CD4-positive, alpha-beta T cell treated with Interleukin-1 beta for 1 hour (primary cell): ENCODE results near the gene NES.
A peak's percentile ranks its signal among the peaks of the same experiment; 100 is the strongest.

Experiments
- DNase-seq, 2 donors: peaks; one replicate each; pipeline ENCODE4 v3.0.0-alpha.2; 2020 to 2022

NES gene

DNA sequence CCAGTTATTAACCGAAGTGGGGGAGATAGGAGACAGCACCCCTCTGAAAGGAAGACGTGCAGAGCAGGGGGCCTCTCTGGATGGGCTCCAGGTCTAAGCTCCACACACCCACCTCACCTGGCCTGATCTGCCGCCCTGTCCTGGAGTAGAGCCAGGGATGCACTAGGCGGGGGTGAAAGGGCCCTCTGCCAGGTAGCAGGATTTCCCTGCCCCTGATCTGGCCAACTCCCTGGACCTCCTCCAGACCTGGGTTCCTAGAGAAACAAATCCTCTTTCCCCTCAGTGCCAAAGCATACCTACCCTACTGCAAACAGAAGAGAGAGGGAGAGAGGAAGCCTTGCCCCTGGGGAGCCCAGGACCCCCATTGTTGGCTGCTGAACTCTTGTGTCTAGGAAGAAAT lies 26.1 kb upstream of the NES start:
- DNase-seq = no peak

DNA sequence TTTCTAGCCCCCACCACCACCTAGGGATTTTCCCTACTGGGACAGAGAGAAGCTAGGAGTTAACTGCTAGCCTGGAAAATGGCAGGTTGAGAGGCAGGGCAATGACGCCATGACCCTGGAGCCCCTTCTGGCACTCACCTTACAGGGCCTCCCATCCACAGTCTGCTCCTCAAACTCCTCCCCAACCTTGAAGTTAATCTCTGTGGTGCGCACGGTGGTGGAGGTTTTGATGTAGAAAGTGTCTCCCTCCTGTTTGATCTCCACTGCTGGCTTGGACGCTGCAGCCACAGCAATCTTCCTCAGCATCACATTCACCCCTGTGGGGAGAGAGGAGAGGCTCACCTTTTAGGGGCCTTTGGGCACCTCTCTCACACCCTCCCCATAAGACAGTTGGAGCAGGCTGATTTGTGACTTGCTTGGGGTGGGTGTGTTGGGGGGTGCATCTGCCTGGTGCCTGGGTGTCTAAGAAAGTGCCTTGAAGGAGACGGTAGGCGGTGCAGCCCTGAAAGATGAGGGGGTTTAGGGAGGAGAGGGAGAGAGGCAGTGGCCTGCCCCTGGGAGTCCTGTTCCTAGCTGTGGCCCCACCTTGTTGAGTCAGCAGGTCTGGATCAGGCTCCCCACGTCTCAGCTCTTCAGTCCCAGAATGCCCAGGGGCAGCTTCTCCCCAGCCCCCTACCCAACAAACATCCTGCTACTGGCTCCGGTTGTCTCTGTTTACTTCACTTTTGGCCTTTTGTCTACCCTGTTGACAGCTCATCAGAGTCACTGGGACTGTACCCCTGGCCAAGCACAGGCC lies 23.7 kb upstream of the NES start:
- no peak for DNase-seq

DNA sequence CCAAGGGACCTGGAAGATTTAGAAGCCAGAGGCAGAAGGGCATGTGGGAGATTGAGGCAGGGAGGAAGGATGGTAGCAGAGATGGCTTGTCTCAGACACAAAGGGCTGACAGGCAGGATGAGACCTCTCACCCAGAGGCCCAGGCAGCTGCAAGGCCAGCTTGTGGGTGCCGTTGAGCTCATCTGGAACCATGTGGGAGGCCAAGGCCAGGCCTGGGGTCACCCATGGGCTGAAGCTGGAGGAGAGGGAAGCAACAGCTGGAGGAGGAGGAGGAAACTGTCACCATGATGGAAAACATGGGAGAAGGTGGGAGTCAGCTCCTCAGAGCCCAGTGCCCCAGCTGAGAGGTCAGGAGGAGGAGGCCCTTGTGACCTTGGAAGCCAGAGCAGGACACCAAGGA lies 21.8 kb upstream of the NES start:
- DNase-seq = no peak

DNA sequence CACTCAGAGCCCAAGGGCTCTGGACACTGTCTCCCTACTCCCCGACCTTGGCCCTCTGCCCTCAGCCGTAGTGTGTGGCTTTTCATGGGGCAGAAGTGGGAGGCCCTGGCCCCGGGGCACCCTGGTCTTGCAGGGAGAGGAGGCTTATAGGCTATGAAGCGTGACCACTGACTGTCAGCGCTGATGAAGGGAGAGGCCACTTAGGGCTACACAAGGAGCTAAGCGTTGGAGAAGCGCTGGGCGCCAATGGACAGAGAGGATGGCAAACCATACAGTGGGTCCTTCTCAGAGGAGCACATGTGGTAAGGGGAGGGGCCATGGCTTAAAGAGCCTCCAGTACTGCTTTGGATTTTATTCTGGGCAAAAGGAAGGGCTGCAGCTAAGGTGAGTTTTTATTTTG lies 20.3 kb upstream of the NES start:
- DNase-seq = no peak

DNA sequence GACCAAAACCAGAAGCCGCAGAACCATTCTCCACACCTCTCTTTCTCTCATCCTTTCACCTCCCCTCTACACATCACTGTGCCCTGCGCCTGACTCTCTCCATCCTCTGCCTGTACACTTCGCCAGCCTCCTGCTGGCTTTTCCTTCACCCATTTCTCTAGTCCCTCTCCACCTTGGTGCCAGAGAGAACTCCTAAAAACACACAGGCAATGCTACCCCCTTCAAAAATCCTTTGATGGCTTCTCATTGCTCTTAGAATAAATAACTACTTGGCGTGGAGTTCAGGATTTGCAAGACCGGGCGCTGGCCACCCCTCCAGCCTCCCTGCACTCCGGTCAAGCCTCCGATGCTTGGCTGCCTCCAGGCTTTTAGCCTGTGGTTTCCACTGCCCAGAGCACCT lies 19.5 kb upstream of the NES start:
- DNase-seq = no peak

DNA sequence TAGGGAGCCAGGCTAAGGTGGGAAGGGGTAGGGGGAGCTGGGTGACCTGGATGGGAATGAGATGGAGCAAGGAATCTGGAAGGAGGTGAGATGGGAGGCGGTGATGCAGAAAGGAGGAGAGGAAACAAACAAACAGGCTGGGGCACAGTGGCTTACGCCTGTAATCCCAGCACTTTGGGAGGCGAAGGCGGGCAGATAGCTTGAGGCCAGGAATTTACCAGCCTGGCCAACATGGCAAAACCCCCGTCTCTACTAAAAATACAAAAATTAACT lies 17.4 kb upstream of the NES start:
- no peak for DNase-seq

DNA sequence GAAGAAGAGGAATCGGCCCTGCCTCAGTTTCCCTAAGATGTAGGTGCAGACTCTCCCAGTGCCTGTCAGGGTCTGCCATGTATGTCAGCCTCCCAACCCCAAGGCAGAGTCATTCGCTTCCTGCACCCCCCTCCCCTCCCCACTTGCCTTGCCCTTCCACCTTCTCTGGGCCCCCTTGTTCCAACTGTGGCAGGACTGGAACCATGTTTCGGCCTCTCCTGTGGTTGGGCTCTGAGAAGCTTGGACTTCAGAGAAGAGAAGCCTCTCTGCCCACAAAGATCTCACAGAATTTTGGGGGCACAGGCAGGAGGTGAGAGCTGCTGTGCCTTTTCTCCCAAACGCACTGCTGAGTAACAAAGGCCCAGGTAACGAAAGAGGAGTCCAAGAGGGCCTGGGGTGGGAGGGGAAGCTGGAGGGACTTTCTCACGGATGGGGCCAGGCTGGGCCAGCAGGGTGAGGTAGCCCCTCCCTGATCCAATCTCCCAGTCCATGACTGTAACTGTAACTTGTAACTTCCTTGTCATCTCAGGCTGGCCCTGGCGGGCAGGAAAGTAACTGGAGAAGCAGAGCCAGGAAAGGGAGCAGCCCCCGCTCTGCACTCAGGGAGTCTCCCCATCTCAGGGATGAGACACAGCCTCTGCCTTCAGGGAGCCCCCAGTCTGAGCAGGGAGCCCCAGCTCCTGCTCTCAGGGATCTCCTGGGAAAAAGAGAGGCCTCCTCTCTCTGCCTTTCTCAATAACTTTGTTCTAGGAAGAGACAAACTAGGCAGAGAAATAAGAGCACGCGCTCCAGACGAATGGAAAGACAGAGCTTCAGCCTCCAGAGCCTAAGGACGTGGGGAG lies 16.9 kb upstream of the NES start:
- DNase-seq = no peak

DNA sequence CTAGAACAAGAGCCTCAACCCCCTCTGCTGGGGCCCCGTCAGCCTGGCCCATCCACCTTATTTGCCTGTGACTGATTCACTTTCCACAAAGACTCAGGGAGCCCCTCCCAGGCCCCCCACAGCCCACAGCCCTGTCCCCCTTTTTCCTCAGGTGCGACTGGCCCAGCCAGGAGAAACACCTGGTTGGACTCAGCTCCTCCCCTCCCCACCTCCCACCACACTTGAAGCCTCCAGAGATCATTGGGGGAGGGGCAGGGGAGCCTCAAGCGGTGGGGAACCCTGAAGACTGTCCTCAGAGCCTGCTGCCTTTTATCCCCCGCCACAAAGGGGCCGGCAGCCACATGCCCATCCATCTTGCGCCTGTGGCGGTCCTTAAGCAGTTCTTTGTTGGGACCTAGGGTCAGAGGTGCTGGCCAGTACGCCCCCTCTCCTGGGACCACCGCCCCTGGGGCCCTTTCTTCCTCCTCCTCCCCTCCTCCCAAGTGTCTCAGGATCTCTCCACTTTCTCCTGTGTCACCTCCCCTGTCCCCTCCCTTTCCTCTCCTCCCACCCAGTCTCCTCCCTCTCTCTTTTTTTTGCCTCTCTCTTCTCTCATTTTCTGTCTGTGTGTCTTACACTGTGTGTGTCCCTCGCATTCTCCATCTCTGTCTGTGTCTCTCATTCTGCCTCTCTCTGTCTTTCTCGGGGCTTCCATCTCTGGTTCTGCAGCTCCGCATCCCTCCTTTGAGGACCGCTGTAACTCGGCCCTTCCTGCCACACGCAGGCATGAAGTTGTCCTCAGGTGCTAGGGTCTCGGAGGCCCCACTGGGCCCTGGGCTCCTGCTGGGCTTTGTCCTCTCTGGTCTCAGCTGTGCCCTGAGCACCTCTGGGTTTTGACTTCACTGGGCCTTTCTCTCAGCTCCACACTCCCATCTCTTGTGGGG lies 16.0 kb upstream of the NES start:
- peak; percentile 21 to 27 for DNase-seq

DNA sequence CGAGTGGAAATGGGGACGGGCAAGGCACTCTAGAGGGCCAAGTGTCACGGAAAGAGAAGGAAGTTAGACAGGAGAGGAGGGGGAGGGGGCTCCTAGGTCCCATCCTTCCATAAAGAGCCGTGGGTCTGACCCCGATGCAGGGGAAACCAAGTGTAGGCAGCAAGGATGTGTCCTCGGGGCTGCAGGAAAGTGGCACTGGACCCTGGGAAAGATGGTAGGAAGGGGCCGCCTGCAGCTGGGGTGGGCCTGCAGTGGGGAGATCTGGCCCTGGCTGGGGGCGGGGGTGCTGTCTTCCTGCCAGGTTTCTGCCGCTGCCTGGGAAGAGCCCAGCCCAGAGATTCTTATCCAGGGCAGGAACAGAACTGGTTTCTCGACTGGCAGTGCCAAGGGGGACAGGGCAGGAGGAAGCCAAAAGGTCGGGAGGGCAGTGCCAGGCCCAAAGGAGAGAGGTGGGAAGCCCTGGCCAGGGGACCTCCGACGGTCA lies 15.3 kb upstream of the NES start:
- no peak for DNase-seq

DNA sequence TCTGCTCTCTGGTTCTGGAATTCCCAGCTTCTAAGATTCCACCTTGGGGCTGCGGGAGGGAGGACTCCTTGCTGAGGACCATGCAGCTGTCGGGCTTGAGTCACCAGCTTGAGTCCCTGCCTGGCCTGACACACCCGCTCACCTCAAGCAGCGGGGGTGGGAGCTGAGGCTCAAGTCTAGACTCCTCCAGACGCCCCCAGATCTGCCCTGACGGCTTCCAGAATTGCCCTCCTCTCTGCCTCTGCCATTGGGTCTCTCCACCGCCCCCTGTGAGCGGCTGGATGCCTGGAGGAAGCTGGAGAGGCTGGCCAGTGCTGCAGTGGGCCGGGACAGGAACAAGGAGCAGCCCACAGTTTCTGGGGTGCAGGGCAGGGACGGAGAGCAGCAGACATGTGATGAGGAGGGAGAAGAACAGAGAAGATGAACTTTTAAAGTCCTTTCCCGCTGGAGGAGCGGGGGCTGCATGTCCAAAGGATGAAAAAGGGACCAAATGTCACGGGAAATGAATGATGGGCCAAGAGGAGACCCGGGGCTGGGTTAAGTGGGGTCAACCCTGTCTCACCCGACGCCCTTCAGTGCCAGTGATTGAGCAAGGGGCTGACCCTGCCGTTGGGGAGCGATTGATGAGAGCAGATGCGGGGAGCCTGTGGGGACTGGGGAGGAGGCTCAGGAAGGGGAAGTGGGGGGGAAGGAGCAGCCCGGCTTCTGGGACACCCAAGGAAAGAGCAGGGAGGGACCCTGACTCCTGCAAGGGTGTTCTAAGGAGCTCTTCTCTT lies 14.6 kb upstream of the NES start:
- DNase-seq = no peak

DNA sequence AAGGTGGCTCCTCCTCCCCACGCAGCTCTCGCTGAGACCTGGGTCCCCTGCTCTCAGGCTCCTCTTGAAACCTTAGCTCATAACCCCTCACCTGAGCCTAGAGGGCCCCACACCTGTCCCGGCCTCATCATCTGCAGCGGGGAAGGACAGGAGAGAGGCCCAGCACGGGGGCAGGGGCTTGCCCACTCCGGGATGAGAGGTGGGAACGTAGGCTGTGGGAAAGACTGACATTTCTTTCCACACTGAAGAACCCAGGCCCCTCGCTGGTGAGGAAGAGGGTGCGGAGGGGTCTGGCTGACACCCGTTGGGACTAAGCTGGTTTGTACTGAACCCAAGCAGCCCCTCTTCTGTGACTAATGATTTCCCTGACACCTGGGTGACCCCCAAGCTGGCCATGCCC lies 14.0 kb upstream of the NES start:
- DNase-seq = no peak

DNA sequence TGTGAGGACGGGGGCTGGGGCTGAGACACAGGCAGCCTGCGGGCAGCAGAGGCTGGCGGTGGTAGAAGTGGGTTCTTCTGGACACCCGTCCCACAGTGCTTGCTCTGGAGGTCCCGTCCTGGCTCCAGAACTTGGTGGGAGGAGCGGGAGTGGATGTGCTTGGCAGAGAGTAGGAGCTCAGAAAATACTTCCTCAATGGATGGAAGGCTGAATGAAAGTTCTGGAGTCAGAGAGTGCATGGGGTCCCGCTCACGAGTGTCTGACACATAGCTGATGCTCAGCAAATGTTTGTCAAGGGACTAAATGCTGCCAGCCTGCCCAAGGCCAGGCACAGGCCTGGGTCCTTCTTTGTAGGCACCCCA lies 13.4 kb upstream of the NES start:
- no peak for DNase-seq

DNA sequence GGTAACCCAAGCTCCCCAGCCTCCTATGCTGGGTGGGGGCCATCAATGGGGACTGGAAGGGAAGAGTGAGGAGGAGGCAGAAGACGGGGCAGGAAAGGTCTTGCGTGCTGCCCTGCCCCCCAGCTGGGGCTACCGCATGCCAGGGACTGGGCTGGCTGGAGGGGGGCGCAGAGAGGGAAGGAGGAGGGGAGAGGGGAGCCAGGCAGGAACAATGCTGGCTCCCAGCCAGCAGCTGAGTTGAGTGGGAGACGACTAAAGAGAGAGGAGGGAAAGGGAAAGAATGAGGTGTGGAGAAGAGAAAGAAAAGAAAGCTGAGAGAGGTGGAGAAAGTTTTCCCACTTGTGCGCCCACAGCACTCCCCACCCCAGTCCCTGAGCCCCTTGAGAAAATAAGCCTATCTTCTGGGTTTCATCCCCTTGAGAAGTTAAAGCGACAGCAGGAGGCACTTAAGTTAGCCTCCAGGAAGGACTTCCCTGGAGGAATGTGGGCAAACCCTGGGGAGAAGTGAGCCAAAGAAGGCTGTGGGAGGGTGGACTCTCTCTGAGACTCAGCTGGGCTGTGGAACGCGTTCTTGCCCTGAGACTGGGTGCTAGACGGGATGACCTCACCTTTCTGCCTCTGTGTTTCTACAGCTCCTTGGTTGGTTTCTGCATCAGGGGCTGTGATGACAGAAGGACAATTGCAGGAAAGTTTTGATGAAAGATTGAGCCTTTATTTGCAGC lies 12.9 kb upstream of the NES start:
- no peak for DNase-seq

DNA sequence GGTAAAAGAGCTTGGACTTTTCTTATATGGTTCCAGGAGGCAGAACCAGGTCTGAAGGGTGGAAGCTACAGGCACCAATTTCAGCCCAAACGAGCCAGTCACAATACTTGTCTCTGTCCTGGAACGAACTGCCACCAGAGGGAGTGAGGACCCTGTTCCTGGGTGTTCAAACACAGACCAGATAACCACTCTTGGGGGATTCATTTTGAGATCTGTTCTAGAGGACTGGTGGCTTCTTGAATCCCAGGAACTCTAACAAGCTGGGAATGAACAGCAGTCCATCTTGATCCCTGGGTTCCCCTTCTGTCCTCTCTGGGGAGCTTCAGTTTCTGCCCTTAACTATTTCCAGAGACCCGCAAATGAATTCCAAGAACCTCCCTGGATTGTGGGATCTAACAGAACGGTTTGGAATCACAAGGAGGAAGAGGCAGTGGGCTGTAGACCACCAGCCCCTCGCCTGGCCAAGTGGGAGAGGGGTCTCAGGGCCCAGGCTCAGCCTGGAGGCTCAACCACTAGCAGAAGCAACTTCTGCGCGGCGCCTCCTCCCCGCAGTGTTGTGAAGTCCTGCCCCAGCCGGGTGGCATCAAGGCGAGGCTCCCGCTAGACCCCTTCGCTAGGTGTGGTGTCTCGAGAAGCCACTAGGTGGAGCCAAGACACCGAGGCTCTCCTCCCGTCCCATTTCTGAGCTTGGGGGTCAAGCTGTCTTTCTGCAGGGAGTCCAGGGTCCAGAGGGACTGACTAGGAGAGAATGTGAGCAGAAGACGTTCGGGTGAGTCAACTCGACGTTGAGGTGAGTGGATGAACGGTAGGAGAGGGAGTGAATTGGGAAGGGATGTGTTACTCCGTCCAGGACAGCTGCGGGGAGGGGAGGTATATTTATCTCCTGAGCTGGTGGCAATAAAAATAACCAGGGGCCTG lies 12.1 kb upstream of the NES start:
- peak; percentile 79 to 81 for DNase-seq

DNA sequence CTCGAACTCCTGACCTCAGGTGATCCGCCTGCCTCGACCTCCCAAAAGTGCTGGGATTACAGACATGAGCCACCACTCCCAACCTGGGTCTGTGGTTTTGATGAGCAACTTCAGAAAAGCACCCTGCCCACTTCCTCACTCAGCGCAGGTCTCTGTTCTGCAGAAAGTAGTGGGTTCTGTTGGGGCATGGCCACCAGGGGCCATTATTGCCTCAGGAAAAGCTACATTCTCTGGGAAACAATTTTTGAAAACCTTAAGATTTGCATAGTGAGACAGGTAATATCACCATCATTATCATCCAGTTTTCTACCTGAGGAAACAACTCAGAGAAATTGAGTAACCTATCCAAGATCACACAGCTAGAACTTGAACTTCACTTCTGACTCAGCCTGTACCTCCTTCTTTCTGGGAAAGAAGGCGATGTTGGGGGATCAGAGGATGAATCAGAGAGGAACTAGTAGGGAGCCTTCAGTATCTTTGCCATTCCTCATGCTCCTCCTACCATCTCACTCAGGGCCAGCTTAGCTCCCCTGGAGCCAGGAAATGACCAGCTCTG lies 7.1 kb upstream of the NES start:
- no peak for DNase-seq

DNA sequence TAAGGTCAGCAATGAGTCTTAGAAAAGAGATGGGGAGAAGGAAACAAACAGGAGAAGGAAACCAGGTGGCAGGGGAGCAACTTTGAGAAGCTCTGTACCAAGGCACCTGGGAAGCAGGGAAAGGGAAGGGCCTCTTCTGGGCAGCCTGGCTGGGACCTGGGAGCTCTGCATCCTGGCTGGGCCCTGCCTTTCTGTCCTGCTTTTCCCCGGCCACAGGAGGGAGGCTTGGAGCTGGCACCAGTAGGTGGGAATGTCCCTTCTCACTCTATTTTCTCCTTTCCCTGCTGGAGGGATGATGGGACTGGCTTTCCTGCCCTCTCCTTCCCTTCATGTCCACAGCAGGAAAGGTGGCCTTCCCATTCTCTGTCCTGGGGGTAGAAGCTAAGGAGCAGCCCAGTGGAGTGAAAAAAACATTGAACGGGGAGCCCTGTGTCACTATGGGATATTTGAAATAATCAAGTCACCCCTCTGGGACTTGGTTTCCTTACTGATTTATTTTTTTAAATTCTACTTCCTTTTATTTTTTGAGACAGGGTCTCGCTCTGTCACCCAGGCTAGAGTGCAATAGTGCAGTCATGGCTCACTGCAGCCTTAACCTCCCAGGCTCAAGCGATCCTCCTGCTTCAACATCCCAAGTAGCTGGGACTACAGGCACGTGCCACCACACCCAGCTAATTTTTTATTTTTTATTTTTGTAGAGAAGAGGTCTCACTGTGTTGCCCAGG lies 5.1 kb upstream of the NES start:
- DNase-seq = no peak

DNA sequence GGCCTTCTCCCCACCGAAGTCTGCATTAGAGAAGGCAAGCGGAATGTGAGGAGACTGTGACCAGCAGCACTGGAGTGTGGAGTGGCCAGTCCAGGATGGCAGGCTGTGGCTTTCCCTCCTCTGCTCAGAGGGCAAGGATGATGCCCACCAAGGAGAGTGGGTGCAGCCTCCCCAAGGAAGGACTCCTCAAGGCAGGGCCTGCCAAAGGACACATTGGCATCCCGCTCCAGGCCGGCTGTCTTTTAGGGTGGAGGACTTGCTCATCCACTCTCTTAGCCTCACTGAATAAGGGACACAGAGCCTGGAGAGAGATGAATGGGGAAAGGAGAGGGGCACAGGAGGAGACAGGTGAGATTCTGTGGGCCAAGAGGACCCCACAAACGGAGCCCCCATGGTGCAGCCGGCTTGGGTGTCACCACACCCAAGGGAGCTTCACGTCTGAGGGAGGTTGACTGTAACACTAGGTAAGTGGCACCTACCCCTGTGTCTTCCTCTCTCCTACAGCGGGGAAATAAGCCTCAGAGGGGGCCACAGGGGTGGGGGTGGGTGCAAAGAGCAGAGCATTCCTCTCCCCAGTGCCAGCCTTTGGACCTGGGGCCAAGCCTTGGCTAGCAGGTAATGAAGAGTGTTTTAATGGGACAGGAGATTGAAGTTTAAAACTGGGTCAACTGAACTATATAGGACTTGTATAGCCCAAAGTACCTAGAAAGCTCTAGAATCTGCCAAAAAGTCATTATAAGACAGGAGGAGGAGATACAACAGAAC lies 4.2 kb upstream of the NES start:
- no peak for DNase-seq

DNA sequence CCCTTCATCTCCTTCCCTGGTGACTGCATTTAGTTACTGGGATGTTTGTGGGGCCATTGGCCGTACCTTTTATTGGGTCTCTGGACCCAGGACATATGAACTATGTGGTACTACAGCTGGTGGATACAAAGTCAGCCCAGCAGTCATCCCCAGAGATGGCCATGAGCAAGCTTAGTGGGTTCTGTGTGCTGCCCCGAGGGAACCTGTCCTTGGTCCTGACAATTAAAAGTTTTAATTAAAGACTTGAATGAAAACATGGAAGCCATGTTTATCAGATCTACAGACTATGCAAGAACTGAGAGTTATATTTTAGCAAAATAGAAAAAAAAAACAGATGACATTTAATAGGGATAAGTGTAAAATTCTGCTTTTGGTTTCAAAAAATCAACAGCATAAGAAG lies 2.8 kb upstream of the NES start:
- DNase-seq = no peak
